ENCODE results near the gene SYAP1. TPM values are rescaled to one million over a fixed set of nuclear protein-coding genes. Genes with fewer than 3 reads are reported as not detected.
A peak's percentile ranks its signal among the peaks of the same experiment; 100 is the strongest.
"Not testable (repeated sequence)": the region's sequence is repeated elsewhere in the genome, so short reads cannot be mapped to it uniquely, and the experiment has no call there.

Gene SYAP1
- total RNA-seq, 1 donor = 39.9 TPM

GRCh38 chrX:16774746-16775145 is 55.3 kb downstream of the SYAP1 start:
- H3K4me3 ChIP-seq (ENCODE audit: low read depth, low read length) = no peak overlapping the region
- TF ChIP-seq, protein P1, sequence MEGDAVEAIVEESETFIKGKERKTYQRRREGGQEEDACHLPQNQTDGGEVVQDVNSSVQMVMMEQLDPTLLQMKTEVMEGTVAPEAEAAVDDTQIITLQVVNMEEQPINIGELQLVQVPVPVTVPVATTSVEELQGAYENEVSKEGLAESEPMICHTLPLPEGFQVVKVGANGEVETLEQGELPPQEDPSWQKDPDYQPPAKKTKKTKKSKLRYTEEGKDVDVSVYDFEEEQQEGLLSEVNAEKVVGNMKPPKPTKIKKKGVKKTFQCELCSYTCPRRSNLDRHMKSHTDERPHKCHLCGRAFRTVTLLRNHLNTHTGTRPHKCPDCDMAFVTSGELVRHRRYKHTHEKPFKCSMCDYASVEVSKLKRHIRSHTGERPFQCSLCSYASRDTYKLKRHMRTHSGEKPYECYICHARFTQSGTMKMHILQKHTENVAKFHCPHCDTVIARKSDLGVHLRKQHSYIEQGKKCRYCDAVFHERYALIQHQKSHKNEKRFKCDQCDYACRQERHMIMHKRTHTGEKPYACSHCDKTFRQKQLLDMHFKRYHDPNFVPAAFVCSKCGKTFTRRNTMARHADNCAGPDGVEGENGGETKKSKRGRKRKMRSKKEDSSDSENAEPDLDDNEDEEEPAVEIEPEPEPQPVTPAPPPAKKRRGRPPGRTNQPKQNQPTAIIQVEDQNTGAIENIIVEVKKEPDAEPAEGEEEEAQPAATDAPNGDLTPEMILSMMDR (IDR thresholded peaks at IDR 0.05; ENCODE audit: insufficient read depth, low read length) = no peak
- no peak for DNase-seq (ENCODE audit: low read depth)

GRCh38 chrX:16778545-16778944 is 59.1 kb downstream of the SYAP1 start:
- DNase-seq (ENCODE audit: low read depth) = peak; percentile 30
- TF ChIP-seq, protein P1 (IDR thresholded peaks at IDR 0.05; ENCODE audit: insufficient read depth, low read length) = no peak
- no peak overlapping the region for H3K4me3 ChIP-seq (ENCODE audit: low read depth, low read length)

DNA sequence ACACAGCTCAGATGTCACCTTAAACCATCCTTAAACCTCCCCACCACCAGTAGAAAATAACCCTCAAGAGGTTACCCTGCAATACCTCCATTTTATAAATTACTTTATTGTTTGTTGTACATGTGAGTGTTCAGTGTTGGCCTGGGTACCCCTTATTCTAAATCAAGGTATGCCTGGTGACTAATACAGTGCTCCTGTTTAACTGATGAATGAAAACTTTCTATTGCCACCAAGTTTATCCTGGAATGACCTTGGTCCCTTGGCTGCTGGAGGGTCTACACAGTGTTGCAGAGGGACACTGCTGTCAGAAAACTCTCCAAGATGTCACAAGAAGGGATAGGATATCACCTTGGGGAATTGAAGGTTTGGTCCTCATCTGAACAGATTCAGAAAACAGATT is 59.6 kb downstream of the SYAP1 start:
- H3K4me3 ChIP-seq (ENCODE audit: low read depth, low read length) = no peak overlapping the region
- DNase-seq (ENCODE audit: low read depth) = no peak
- TF ChIP-seq, protein P1 (IDR thresholded peaks at IDR 0.05; ENCODE audit: insufficient read depth, low read length) = no peak

- DNase-seq (ENCODE audit: low read depth) = not testable (repeated sequence)
Measured at GRCh38 chrX:16779815-16780214, 60.4 kb downstream of the SYAP1 start.

GRCh38 chrX:16783452-16783851 is 64.0 kb downstream of the SYAP1 start:
- TF ChIP-seq, protein P1 (IDR thresholded peaks at IDR 0.05; ENCODE audit: insufficient read depth, low read length) = no peak
- DNase-seq (ENCODE audit: low read depth) = no peak
- H3K4me3 ChIP-seq (ENCODE audit: low read depth, low read length) = no peak overlapping the region

More at GRCh38 chrX:16779815-16780214, 60.4 kb downstream of the SYAP1 start:
- H3K4me3 ChIP-seq (ENCODE audit: low read depth, low read length) = not testable (repeated sequence)

- not testable (repeated sequence) for DNase-seq (ENCODE audit: low read depth); H3K4me3 ChIP-seq (ENCODE audit: low read depth, low read length)
Measured at GRCh38 chrX:16784440-16784839, 65.0 kb downstream of the SYAP1 start.

GRCh38 chrX:16785247-16786138 is 66.1 kb downstream of the SYAP1 start:
- DNase-seq (ENCODE audit: low read depth) = no peak
- TF ChIP-seq, protein P1 (IDR thresholded peaks at IDR 0.05; ENCODE audit: insufficient read depth, low read length) = no peak
- H3K4me3 ChIP-seq (ENCODE audit: low read depth, low read length) = peak overlapping the region; percentile 85
